ENCODE data around the gene STAP2.

- no peak for TF ChIP-seq POLR2A (IDR thresholded peaks at IDR 0.05)
- TF ChIP-seq, protein P1, sequence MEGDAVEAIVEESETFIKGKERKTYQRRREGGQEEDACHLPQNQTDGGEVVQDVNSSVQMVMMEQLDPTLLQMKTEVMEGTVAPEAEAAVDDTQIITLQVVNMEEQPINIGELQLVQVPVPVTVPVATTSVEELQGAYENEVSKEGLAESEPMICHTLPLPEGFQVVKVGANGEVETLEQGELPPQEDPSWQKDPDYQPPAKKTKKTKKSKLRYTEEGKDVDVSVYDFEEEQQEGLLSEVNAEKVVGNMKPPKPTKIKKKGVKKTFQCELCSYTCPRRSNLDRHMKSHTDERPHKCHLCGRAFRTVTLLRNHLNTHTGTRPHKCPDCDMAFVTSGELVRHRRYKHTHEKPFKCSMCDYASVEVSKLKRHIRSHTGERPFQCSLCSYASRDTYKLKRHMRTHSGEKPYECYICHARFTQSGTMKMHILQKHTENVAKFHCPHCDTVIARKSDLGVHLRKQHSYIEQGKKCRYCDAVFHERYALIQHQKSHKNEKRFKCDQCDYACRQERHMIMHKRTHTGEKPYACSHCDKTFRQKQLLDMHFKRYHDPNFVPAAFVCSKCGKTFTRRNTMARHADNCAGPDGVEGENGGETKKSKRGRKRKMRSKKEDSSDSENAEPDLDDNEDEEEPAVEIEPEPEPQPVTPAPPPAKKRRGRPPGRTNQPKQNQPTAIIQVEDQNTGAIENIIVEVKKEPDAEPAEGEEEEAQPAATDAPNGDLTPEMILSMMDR (IDR thresholded peaks at IDR 0.05): no peak
Observed at GRCh38 chr19:4327252-4327876, 11.3 kb downstream of the STAP2 start.

All from stomach (tissue), 4 donors.